KOPT-K1 (cell line): Measurements from ENCODE around the gene EHBP1.

Source experiments
- H3K27ac ChIP-seq: fragments of 200-600 bp; sonication (generic); 2 replicates; pipeline ENCODE4 v1.5.1; 2016; ENCODE audit warnings: antibody characterized with exemption, mild to moderate bottlenecking, low read depth, low read length; ENCODE audit not compliant: poor library complexity, severe bottlenecking
- H3K36me3 ChIP-seq: fragments of 200-600 bp; sonication (generic); 2 replicates; pipeline ENCODE4 v1.5.1; 2017; ENCODE audit warnings: antibody characterized with exemption, mild to moderate bottlenecking, low read length, moderate library complexity; ENCODE audit not compliant: insufficient read depth
- H3K9me3 ChIP-seq: fragments of 200-600 bp; sonication (generic); 2 replicates; pipeline ENCODE4 v1.5.1; 2017; ENCODE audit warnings: antibody characterized with exemption, low read length, mild to moderate bottlenecking; ENCODE audit not compliant: insufficient read depth, poor library complexity, severe bottlenecking

Gene EHBP1

DNA sequence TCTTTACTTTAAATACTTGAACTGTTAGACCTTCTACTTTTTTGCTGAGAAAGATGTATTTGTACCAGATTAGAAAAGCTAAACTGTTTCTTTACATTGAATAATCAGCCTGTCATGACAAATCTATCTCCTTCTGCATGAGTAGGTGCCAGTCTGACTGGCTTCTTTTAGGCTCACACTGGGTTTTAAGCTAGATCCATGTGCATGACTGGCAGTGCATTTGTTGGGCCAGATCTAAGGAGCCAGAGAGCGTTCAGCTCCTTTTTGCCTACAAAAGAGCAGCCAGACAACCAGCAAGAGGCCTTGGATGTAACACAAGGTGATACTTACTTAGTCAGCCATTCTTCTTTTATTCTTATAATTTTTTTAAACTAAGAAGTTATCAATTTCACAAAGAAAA lies 263.2 kb downstream of the EHBP1 start:
- Histone ChIP-seq H3K36me3 (no peaks in the 10 kb centered on the region), H3K9me3 (no peaks in the 10 kb centered on the region), H3K27ac (no peak overlapping the region)

DNA sequence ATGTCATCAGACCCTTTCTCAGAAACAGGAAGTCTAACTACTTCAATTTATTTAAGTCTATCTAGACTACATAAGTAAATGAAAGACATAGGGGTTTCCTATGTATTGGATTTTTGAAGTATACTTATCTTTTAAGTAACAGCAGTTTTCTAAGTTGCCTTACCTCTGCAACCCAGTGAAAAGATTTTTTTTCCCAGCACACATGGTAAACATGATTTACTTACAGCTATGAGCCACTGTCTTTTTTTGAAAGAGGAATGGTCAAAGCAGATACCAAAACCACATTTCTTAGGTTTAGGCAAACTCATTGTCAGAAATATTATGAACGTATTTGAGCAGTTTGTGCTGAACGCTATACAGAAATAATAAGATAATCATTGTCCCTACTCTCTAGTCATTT lies 266.4 kb downstream of the EHBP1 start:
- Histone ChIP-seq H3K36me3 (no peaks in the 10 kb centered on the region), H3K27ac (no peak overlapping the region), H3K9me3 (no peaks in the 10 kb centered on the region)

DNA sequence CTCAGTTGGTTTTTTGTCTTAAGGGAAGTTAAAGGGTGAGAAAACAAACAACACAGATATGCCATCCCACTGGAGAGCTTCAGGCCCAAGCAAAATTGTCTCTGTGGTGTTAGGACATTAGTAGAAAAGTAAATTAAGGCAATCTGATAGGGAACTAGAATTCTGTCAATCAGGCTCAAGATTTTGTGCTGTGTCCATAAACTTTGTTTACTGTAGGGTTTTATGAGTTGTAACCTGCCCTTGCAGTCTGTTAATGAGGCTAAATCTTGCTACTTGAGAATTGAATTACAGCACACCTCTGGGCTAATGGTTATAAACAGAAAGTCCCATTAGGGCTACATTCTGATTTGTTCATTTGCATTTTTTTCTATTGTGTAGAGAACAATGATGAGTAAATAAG lies 267.1 kb downstream of the EHBP1 start:
- Histone ChIP-seq H3K36me3 (no peaks in the 10 kb centered on the region), H3K27ac (no peak overlapping the region), H3K9me3 (no peaks in the 10 kb centered on the region)

DNA sequence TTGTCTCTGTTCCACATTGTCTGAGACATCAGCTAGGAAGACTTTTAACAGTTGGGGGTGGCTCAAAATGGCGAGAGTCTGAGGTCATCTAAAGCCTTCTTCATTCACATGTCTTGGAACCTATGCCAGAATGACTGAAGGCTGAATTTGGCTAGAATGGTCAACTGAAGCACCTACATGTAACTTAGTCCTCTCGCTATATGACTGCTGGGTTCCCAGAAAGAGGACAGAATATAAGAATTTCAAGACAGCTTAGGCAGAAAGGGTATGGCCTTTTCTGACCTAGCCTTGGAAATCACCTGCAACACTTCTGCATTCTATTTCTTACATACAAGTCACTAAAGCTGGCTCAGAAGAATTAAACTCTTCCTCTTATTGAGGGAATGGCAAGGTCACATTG lies 269.5 kb downstream of the EHBP1 start:
- Histone ChIP-seq H3K36me3 (0 out of 2 replicates have a peak, but pooled peaks cover 2% of the 10 kb centered on the region), H3K27ac (no peak overlapping the region), H3K9me3 (no peaks in the 10 kb centered on the region)

DNA sequence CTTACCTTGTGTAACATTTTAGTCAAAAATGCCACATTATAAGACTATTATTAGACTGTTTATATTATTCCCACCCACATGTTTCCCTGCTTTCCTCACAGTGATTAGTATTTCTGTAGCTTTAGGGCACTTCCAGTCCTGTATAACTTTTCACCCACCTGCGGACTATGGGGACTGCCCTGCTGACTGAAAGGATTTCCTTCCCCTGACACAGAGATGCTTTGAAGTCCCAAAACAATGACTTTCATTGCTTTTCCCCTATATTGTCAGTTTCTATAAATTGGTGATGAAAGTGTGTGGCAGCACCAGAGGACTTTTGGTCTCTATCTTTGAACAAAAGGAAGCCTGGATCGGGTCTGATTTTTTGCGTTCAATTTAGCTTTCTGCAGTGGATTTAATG lies 286.1 kb downstream of the EHBP1 start:
- Histone ChIP-seq H3K27ac (no peak overlapping the region), H3K9me3 (no peaks in the 10 kb centered on the region), H3K36me3 (peaks cover 5% of the 10 kb centered on the region)

DNA sequence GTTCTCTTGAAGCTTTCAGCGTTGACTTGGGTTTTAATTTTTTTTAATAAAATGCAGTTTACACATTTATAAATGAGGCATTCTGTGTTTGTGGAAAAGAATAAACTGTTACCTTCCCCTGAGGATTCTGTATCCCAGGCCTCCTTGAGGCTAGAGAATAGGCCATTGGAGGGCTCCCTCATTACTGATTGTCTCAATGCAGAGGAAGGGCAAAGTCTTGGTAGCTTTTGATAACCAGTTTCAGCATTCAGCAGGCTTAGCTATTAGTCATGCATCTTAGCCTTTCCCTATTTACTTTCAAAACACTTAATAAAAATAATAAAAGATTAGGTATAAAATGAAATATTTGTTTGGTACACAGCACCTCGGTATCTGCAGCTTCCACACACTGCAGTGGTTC lies 287.0 kb downstream of the EHBP1 start:
- Histone ChIP-seq H3K27ac (no peak overlapping the region), H3K36me3 (peaks cover 11% of the 10 kb centered on the region), H3K9me3 (no peaks in the 10 kb centered on the region)

DNA sequence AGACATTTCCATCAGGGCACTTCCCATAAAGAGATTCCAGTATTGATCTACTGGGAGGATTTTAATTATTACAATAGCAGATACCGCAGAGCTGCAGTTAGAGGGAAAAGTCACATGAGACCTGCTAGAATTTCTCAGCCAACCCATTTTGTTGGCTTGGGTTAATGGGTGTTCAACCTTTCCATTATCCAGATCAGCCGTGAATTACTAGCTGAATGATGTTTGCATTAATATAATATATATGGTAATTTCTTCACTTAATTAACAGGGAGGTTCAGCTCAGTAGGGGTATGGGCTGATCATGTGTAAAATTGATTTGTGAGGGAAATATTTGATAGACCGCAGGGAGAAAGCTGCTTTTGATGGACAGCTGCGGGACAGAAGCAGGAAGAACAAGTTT lies 288.7 kb downstream of the EHBP1 start:
- Histone ChIP-seq H3K9me3 (no peaks in the 10 kb centered on the region), H3K36me3 (peaks cover 11% of the 10 kb centered on the region), H3K27ac (no peak overlapping the region)

DNA sequence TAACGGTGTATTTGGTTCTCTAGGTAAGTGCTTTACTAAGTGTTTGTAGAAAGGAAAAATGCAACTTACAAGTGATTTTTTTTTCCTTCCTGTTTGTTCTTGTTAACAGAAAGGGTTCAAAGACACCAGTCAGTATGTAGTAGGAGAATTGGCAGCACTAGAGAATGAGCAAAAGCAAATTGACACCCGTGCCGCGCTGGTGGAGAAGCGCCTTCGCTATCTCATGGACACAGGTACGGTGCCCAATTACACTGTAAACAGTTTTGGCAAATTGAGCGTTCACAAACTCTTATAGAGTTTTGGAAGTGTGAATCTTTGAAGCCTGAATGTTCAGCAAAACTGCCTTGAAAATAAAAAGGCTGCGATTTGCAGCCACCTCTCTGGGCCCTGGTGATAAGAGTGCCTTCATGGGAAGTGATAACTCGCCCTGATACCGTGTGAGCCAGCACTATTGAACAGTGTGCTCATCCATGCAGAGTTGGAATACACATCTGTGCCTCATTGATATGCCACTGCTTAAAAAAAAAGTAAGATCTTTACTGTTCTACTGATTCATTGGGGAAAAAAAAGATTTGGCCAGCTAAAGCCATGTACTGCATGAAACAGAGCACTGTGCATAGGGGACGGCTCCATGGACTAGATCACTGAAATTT lies 291.1 kb downstream of the EHBP1 start:
- no peaks in the 10 kb centered on the region for H3K9me3 ChIP-seq
- peaks cover 11% of the 10 kb centered on the region for H3K36me3 ChIP-seq
- no peak overlapping the region for H3K27ac ChIP-seq

DNA sequence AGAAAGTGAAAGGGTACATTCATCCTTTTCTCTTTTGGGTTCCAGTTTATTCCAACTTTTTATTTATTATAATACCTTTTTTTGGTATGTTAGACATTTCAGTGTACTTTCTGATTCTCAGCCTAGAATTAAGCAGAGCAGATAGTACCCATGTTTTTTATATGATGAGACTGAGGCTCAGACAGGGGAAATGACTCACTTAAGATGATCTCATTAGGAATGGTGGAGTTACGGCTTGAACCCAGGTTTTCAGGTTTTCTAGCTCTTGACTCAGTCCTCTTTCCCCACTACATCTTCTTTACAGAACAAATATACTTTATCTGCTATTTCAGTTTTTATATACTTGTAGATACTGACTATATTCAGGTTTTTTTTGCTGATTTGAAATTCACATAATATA lies 293.4 kb downstream of the EHBP1 start:
- no peak overlapping the region for H3K27ac ChIP-seq
- peaks cover 11% of the 10 kb centered on the region for H3K36me3 ChIP-seq
- no peaks in the 10 kb centered on the region for H3K9me3 ChIP-seq

DNA sequence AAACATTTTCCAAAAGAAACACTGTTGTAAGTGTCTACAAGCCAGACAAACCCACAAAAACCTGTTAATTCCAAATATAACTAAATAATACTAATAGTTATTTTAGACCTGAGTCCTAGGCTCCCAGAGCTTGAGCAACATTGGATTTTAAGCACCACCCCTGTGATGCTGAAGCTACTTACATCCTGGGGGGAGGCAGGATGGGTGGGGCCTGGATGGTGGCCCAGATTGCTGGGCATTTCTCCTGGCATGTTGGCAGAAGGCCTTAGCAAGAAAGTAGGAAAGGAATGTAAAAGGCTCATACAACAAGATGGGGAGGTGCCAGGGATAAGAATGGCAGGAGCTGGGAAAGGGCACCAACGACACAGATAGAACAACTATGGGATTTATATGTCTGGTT lies 294.4 kb downstream of the EHBP1 start:
- Histone ChIP-seq H3K36me3 (peaks cover 11% of the 10 kb centered on the region), H3K27ac (no peak overlapping the region), H3K9me3 (no peaks in the 10 kb centered on the region)

DNA sequence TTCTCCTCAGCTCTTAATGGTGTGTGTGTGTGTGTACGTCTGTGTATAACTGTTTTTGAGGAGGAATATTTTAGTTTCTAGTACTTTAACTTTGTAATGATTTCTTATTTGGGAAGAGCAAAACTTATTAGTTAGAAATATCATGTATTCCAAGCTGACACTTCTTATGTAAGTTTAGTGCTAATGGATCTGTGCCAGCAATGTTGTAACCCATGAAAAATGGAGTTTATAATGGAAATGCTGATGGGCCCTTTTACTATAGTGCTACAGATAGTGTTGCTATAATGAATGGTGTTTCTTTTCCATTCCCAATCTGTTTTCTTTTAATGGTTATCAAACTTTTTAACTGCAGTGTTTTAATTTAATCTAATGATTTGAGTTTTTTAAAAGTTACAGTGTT lies 295.3 kb downstream of the EHBP1 start:
- no peak overlapping the region for H3K27ac ChIP-seq
- peaks cover 11% of the 10 kb centered on the region for H3K36me3 ChIP-seq
- H3K9me3 ChIP-seq, result no peaks in the 10 kb centered on the region

DNA sequence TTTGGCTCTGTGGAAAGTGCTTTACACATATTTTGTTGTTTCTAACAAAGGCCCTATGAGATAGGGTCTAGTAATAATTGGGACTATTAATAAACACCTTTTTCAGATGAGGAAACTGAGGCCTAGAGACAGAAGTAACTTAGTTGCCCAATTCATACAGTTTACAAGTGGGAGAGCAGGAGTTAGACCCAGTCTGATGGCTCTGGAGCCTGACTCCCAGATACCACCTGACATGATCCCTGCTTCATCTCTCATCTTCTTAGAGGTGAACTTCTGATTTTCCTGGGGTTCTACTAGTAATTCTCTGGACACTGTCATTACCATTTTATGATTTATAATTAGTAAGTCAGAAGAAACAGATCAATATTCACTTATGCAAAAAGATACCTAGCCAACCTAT lies 296.1 kb downstream of the EHBP1 start:
- no peak overlapping the region for H3K27ac ChIP-seq
- peaks cover 10% of the 10 kb centered on the region; the same call in 1 of the 2 replicates for H3K36me3 ChIP-seq
- H3K9me3 ChIP-seq, result no peaks in the 10 kb centered on the region

DNA sequence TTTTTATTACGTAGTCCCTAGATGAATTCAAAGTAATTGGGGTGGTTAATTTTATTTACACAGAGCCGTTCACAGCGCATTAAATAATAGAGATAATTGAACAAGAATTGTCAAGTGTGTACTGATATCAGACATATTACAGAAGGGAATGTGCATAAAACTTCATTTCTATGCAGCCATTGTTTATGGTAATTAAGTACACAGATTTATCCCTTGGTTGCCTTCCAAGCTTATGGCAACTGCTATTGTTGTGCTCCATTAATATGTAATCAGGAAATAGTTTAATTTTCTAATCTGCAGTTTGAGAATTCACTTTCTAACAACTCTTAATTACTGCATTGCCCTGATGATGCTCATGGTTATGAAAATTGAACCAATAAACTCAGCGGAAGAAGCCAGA lies 297.8 kb downstream of the EHBP1 start:
- Histone ChIP-seq H3K36me3 (0 out of 2 replicates have a peak, but pooled peaks cover 4% of the 10 kb centered on the region), H3K27ac (no peak overlapping the region), H3K9me3 (no peaks in the 10 kb centered on the region)

DNA sequence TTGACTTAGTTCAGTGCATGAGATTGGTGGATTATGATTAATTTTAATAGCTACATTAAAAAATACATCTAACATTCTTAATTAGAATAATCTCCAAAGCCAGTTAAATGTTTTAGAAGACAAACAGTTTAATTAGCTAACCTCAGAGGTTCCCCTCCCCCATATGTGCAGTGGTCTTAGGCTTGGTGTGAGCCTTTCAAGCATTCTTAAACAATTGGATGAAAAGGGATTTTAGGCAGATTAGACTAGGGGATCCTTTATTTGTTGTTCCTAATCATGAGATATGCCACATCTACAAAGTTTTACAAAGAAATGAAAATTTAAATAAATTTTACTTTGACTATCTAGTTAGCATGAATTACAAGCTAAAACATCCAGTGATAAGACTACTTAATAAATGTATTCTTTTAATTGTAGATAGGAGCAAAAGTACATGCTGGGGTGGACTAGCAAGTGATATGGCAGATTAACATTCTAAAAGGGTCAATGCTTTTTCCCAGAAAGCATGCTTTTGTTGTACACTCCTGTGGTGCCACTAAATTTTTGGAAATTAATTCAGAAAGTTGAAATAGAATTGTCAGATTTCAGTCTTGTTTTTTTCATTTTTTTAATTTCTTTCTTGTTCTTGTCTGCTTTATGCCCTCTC lies 302.4 kb downstream of the EHBP1 start:
- no peaks in the 10 kb centered on the region for H3K9me3 ChIP-seq
- H3K27ac ChIP-seq, result no peak overlapping the region
- no peaks in the 10 kb centered on the region for H3K36me3 ChIP-seq

DNA sequence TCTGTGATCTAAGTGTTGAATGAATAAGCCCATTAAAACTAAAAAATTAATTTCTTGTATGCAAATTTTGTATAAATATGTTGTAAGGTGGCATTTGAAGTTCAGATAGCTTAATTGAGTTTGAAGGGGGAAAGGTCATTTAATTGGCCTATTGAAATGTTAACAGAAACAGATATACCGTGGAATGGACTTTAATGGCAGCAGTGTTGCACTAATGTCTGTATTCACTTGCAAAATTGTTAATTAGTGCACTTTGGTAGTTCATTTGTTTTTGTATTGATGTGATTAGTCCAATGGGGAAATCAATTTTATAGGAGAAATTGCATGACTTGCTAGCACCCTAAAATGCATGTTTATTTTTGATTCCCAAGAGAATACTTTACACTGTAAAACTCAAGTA lies 303.3 kb downstream of the EHBP1 start:
- Histone ChIP-seq H3K27ac (no peak overlapping the region), H3K9me3 (no peaks in the 10 kb centered on the region), H3K36me3 (no peaks in the 10 kb centered on the region)

DNA sequence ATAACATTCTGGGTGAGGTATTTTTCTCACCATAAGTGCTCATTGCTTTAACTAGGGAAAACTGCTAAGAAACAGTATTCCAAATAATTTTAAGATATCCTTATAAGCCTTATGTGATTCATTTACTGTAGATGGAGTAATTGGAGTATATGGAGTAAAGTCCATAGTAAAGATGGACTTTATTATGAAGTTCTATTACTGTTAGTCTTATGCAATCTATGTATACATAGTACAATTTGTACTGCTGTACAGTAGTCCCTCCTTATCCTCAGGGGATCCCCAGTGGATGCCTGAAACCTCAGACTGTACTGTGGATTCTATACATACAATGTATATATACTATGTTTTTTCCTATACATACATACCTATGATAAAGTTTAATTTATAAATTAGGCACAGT lies 304.0 kb downstream of the EHBP1 start:
- no peaks in the 10 kb centered on the region for H3K9me3 ChIP-seq
- no peaks in the 10 kb centered on the region for H3K36me3 ChIP-seq
- H3K27ac ChIP-seq, result no peak overlapping the region
